Smooth muscle cell (in vitro differentiated cells): ENCODE results near the gene EFCAB6. TPM values are rescaled to one million over a fixed set of nuclear protein-coding genes. Genes with fewer than 3 reads are reported as not detected.
A peak's percentile ranks its signal among the peaks of the same experiment; 100 is the strongest.

Experiments
- DNase-seq: peaks from one replicate; lab custom pipeline; 2025; ENCODE audit not compliant: unreplicated experiment; lab: John Stamatoyannopoulos, UW
- H2AFZ ChIP-seq: fragments of 200-600 bp; sonication (generic); 2 replicates; pipeline ENCODE4 v1.6.0; 2016; ENCODE audit warnings: antibody characterized with exemption, low read depth, mild to moderate bottlenecking
- H3F3A ChIP-seq: fragments of 200-600 bp; sonication (generic); 2 replicates; pipeline ENCODE4 v1.6.0; 2017; ENCODE audit warnings: antibody characterized with exemption, low read depth
- H3K27ac ChIP-seq: fragments of 200-600 bp; sonication (generic); 2 replicates; pipeline ENCODE4 v1.5.1; 2016; ENCODE audit warnings: low read depth, mild to moderate bottlenecking
- H3K27me3 ChIP-seq: fragments of 200-600 bp; sonication (generic); 2 replicates; pipeline ENCODE4 v1.6.1; 2016; ENCODE audit warnings: low read depth, mild to moderate bottlenecking
- H3K36me3 ChIP-seq: fragments of 200-600 bp; sonication (generic); 2 replicates; pipeline ENCODE4 v1.5.1; 2016; ENCODE audit warnings: low read depth
- H3K4me1 ChIP-seq: fragments of 200-600 bp; sonication (generic); 2 replicates; pipeline ENCODE4 v1.5.1; 2016; ENCODE audit warnings: low read depth
- H3K4me2 ChIP-seq: fragments of 200-600 bp; sonication (generic); 2 replicates; pipeline ENCODE4 v1.6.0; 2016; ENCODE audit warnings: mild to moderate bottlenecking
- H3K4me3 ChIP-seq: fragments of 200-600 bp; sonication (generic); 2 replicates; pipeline ENCODE4 v1.5.1; 2016; ENCODE audit warnings: mild to moderate bottlenecking
- H3K79me2 ChIP-seq: fragments of 200-600 bp; sonication (generic); 2 replicates; pipeline ENCODE4 v1.6.0; 2016; ENCODE audit warnings: low read depth, mild to moderate bottlenecking
- H3K9ac ChIP-seq: fragments of 200-600 bp; sonication (generic); 2 replicates; pipeline ENCODE4 v1.6.0; 2016; ENCODE audit warnings: low read depth
- H3K9me3 ChIP-seq: fragments of 200-600 bp; sonication (generic); replicated peaks from 2 replicates; pipeline ENCODE4 v1.5.1; 2016; ENCODE audit warnings: low read depth
- H4K20me1 ChIP-seq: fragments of 200-600 bp; sonication (generic); 2 replicates; pipeline ENCODE4 v1.6.0; 2016; ENCODE audit warnings: low read depth
- CTCF ChIP-seq: fragments of 200-600 bp; sonication (generic); IDR thresholded peaks from 2 replicates; pipeline ENCODE4 v1.5.1; 2017; ENCODE audit warnings: borderline replicate concordance, mild to moderate bottlenecking, antibody characterized with exemption; ENCODE audit not compliant: insufficient read depth, poor library complexity, severe bottlenecking
- WGBS: methylation state at CpG from one replicate; pipeline ENCODE4 v1.1.7; 2016; ENCODE audit warnings: low lambda C conversion rate; 5-methylcytosine and 5-hydroxymethylcytosine counted together
- polyA plus RNA-seq: library from polyadenylated mRNA; unstranded; fragments of >200 nt; fragmentation: Nextera tagmentation; extraction: Ambion mirVana; gene quantifications from 2 replicates; pipeline ENCODE4 v1.2.1, GENCODE V29; 2016
- total RNA-seq: library from RNA; depleted of rRNA; stranded (reverse); fragments of >200 nt; gene quantifications from 2 replicates; pipeline ENCODE4 v1.2.3, GENCODE V29; 2014

EFCAB6 gene
- total and polyA plus RNA-seq, 2 experiments from 2014 or later = 0.80 to 2.9 TPM

- TF ChIP-seq CTCF = no peak
- H3K79me2 ChIP-seq = no peaks in the 10 kb centered on the region
- no peak overlapping the region for H2AFZ ChIP-seq
- H3K27me3 ChIP-seq = peaks cover 4% of the 10 kb centered on the region
- H3K36me3 ChIP-seq = no peaks in the 10 kb centered on the region
- H3K4me1 ChIP-seq = peaks cover 6% of the 10 kb centered on the region
- H3K27ac ChIP-seq = peak overlapping the region; percentile 77
- peaks cover 6% of the 10 kb centered on the region for H3F3A ChIP-seq
- H3K9ac ChIP-seq = no peak overlapping the region
- 12% methylated on average over 7 of the region's 7 CpGs for WGBS
- H3K4me2 ChIP-seq = no peak overlapping the region
- no peak overlapping the region for H3K4me3 ChIP-seq
- no peaks in the 10 kb centered on the region for H4K20me1 ChIP-seq
- no peaks in the 10 kb centered on the region for H3K9me3 ChIP-seq
- DNase-seq = peak; percentile 42
Measured at GRCh38 chr22:43789452-43789851, 22.7 kb downstream of the EFCAB6 start.

GRCh38 chr22:43783777-43784176 is 28.3 kb downstream of the EFCAB6 start:
- Histone ChIP-seq H4K20me1 (no peaks in the 10 kb centered on the region), H3K4me1 (no peaks in the 10 kb centered on the region), H3K4me2 (no peak overlapping the region), H3K79me2 (no peaks in the 10 kb centered on the region), H3K27me3 (peaks cover 4% of the 10 kb centered on the region), H3K36me3 (no peaks in the 10 kb centered on the region), H3K27ac (no peak overlapping the region), H3K9ac (no peak overlapping the region), H2AFZ (no peak overlapping the region), H3K9me3 (no peaks in the 10 kb centered on the region), H3F3A (no peaks in the 10 kb centered on the region), H3K4me3 (no peak overlapping the region)
- 89% methylated on average over 2 of the region's 2 CpGs for WGBS
- DNase-seq = no peak
- no peak for TF ChIP-seq CTCF

GRCh38 chr22:43782448-43782847 is 29.7 kb downstream of the EFCAB6 start:
- no peak overlapping the region for H2AFZ ChIP-seq
- no peak for DNase-seq
- H3K4me2 ChIP-seq = no peak overlapping the region
- no peaks in the 10 kb centered on the region for H3K36me3 ChIP-seq
- no peak overlapping the region for H3K27ac ChIP-seq
- H3K4me3 ChIP-seq = no peak overlapping the region
- no peaks in the 10 kb centered on the region for H3K79me2 ChIP-seq
- no peak for TF ChIP-seq CTCF
- H3K9ac ChIP-seq = no peak overlapping the region
- H3K9me3 ChIP-seq = no peaks in the 10 kb centered on the region
- H3K27me3 ChIP-seq = peaks cover 4% of the 10 kb centered on the region
- no peaks in the 10 kb centered on the region for H3F3A ChIP-seq
- H3K4me1 ChIP-seq = no peaks in the 10 kb centered on the region
- no peaks in the 10 kb centered on the region for H4K20me1 ChIP-seq
- WGBS = 51% methylated on average over 3 of the region's 3 CpGs

GRCh38 chr22:43777286-43777685 is 34.8 kb downstream of the EFCAB6 start:
- no peaks in the 10 kb centered on the region for H3K4me1 ChIP-seq
- H3K4me2 ChIP-seq = no peak overlapping the region
- no peak overlapping the region for H3K27ac ChIP-seq
- DNase-seq = no peak
- H3K27me3 ChIP-seq = no peaks in the 10 kb centered on the region
- H3F3A ChIP-seq = no peaks in the 10 kb centered on the region
- H3K9ac ChIP-seq = no peak overlapping the region
- H3K9me3 ChIP-seq = no peaks in the 10 kb centered on the region
- no peak overlapping the region for H3K4me3 ChIP-seq
- WGBS = 33% methylated on average over 4 of the region's 4 CpGs
- H4K20me1 ChIP-seq = no peaks in the 10 kb centered on the region
- H3K79me2 ChIP-seq = no peaks in the 10 kb centered on the region
- TF ChIP-seq CTCF = no peak
- H3K36me3 ChIP-seq = no peaks in the 10 kb centered on the region
- no peak overlapping the region for H2AFZ ChIP-seq
